LHCN-M2 (cell line): ENCODE data around the gene CARD11. TPM values are rescaled to one million over a fixed set of nuclear protein-coding genes. Genes with fewer than 3 reads are reported as not detected.
A peak's percentile ranks its signal among the peaks of the same experiment; 100 is the strongest.

Experiments used
- DNase-seq: peaks from one replicate; pipeline ENCODE4 v3.0.0-alpha.2; 2012; ENCODE audit warnings: low read depth
- total RNA-seq: library from RNA; depleted of rRNA; stranded (reverse); fragments of >200 nt; gene quantifications from 2 replicates; pipeline ENCODE4 v1.2.3, GENCODE V29; 2014

The CARD11 gene
- total RNA-seq, 1 experiment from 2014 or later, result not detected

DNA sequence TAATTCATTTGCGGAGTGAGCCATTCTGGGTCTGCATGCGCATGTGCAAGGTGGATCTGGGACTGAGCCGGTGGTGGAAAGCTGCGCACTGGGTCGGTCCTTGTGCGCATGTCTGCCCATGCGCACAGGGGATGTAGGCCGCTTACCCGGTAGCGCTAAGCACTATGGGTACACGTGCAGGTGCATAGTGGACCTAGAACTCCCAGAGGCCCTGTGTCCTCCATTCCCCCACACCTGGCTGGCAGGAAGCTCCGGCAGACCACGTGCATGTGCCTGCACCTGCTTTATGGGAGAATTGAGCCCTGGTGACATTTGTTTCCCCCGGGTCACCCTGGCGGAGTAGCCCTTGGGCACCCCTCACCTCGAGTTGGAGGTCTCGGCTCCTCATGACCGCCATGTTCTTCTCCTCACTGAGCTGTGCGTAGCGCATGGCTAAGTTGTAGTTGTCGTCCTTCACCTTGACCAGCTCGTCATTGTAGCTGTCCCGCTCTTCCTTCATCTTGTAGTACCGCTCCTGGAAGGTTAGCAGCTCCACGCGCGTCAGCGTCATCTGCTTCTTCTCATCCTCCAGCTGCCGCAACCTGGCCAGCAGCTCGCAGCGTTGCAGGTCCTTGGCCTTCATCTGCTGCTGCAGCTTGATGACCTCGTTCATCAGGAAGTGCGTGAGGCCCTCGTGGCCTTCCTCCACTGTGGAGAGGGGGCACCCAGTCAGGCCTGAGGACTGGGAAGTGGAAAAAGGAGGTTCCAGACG, 99.6 kb downstream of the CARD11 start:
- no peak for DNase-seq

DNA sequence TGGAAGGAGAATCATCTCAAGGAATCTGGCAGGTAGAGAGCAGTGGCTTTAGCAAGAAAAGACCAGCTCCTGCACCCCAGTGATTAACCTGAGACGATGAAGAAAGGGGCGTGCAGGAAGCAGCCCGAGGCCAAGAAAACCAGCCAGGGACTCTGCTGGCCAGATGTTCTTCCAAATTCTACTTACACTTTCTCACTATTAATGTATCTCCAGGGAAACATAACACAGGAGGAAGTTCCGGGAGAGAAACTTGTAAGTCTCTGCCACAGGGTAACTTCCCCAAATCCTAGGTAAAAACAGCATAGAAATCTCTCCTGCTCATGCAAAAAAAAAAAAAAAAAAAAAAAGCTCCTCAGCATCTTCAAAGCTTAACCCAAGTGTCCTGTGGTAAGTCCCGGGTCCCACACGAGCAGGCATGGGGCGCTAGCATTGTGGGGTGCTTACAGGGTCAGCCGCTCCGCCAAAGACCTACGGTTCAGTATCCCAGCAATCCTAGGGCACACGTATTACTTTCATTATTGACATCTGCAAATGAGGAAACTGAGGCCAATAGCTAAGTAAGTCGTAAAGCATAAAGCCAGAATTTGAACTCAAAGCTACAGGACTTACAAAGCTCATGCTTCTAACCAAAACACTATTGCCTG, 102.3 kb downstream of the CARD11 start:
- DNase-seq, result no peak

GRCh38 chr7:2940466-2940865, 103.2 kb downstream of the CARD11 start:
- no peak for DNase-seq

- DNase-seq, result peak; percentile 15
Observed at GRCh38 chr7:2939193-2939885, 104.3 kb downstream of the CARD11 start.

DNA sequence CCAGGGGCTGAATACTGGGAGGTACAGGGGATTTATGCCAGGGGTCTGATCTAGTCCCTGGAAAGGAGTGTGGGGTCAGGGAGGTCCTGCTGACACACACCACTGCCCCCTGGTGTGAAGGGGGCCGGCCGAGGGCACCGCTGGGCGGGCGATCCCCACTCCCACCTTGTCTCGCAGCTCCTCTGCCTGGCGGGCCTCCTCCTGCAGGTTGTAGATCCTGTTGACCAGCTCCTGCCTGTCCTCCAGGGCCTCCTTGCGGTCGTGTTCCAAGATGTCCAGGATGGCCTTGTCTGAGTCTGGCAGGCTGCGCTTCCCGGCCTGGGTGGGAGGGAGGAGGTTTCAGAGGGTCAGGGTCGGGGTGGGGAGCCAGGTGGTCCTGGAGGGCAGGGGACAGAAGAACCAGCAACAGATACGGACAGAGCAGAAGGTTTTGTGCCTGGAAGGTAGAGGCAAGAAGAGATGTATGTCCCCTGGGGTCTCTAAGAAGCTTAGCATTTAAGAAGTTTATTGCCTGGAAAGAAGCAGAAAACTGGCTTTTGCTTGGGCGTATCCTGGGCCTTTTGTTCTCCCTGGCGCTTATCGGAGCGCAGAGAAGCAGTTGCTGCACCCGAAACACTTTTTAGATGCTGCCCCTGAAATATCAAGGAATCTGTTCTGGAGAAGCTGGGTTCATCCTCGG, 105.0 kb downstream of the CARD11 start:
- DNase-seq, result no peak

GRCh38 chr7:2937701-2938513, 105.8 kb downstream of the CARD11 start:
- DNase-seq, result no peak

DNA sequence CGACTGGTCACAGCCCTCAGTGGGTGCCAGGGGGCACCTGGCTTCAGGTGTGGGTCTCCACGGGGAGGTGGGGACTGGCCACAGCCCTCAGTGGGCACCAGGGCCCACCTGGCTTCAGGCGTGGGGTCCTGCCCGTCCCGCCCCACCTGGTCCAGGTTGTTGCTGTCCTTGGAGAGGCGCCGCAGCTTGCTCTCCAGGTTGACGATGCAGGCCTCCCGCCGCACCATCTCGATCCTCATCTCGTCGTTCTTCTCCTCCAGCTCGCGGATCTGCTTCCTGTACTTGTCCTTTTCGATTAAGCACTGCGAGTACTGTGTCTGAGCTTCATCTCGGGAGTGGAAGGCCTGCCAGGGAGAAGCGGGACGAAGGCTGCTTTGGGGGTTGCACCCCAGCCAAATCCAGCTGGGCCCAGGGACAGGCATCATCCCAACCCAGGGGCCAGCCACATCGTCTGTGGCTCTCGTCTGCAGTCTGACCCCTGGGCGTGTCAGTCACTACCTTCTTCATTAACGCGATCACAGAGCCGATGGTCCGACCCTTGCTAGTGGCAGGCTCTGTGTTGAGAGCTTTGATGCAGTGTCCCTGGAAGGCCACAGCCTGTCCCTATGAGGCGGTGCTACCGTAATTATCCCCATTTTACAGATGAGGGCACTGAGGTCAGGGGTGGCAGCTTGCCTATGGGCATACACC, 106.6 kb downstream of the CARD11 start:
- no peak for DNase-seq

DNA sequence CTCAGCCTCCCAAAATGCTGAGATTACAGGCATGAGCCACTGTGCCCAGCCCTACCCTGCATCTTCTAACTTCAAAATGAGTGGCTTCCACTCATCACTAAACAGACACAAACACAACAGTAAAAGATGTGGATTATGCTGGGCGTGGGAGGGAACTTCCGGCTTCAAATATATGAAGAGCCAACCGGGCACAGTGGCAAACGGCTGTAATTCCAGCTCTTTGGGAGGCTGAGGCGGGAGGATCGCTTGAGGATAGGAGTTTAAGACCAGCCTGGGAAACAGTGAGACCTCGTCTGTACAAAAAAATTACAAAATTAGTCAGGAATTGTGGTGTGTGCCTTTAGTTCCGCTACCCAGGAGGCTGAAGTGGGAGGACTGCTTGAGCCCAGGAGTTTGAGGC, 107.4 kb downstream of the CARD11 start:
- DNase-seq, result no peak

DNA sequence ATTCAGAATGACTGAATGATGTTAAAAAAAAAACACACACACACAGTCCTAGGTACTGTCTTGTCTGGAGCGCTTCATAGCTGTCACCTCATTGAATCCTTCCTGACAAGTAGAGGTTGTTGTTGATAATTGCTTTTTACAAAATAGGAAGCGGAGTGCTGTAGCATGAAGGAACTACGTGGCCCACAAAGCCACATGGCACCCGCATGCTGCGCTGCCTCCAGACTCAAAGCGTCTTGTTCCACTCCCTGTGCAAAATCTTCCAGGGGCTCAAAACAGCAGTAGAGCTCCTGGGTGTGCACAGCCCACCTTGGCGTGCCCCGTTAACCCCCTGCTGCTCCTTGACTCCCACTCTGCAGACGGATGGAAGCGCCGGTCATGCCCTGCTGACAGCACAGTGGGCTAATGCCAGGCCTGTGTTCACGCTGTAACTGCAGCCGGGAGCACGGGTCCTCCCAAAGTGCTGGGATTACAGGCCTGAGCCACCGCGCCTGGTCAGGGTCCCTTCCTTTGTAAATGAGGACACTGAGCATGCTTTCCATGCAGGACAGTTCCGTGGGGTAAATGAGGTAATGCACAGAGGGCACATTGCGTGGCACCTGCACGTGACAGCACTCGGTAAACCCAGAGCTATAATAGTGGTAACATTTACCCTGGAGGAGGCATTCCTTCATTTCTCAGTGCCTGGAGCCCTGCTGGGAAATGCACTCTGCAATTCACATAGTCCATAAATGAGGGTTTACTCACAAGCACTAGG, 108.5 kb downstream of the CARD11 start:
- DNase-seq, result no peak

DNA sequence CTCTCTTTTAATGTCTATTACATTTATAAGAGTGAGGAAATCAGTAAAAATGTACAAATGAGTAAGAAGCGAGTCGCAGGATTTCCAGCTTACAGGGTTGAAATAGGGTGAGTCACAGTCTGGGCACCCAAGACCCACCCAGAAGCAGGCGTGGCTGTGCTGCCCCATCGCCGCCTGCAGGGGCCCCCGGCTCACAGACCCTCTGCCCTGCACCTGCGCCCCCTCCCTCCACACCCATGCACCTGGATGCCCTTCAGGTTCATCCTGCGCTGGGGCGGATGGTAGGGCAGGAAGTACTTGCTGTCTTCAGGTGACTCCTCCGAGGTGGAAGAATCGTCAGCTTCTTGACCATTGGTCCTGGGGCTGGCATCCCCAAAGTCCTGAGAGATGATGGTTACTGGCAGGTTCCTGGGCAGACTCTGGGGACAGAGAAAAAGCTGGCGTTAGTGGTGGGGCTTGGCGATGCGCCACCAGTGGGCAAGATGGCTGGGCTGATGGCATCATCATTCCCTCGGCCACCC, 109.4 kb downstream of the CARD11 start:
- peak; percentile 68 for DNase-seq

DNA sequence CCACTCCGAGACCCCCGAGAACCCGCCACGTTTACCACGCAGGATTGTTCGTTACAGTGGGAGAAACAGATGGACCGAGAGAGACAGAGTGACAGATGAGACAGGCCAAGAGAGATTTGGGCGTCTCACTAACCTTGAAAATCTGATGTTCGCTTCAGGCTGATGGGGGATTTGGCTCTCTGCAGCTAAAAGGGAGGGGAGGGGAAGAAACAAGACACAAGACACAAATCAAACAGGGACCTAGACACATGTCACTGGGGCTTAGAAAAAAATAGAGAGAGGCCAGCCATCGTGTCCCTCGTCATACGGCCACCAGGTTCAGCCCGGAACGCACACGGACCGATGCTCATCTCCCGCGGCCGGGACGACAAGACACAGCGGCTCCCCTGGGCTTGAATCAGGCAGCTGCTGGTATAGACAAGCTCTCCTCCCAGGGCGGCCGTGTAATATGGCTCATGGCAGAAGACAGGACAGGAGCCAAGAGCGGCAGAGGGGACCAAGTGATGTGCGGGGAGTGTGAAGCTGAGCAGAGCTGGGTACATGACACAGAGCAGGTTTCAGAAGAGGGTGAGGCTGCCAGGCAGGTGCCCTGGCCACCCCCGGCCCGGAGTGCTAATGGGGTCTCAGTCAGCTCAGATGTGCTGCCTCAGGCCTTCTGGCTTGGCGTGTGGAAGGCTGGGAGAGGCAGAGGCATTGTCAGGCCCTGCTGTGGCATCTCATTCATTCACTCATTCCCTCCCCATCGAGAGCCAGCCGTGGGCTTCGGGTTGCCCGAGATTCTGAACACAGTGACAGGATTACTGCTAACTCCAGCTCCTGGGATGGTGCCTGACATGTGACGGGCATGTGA, 111.0 kb downstream of the CARD11 start:
- no peak for DNase-seq

DNA sequence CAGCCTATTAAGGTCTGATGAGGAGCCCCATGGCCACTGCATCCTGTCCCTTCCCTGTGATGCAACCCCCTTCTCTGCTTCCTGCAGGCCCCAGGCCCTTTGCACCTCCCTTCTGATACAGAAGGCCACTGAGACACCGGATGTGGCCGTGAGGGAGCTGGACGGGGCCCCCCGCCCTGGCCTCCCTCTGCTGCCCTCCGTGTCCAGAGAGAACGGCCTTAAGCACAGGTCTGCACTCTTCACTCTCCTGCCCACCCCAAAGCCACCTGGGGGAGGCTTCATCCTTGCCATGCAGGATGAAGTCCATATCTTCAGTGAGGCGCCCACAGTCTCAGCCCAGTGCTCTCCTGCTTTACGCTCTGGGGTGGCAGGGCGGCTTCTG, 112.6 kb downstream of the CARD11 start:
- no peak for DNase-seq

GRCh38 chr7:2930310-2931033, 113.2 kb downstream of the CARD11 start:
- DNase-seq, result no peak

GRCh38 chr7:2929321-2930201, 114.1 kb downstream of the CARD11 start:
- DNase-seq, result no peak

DNA sequence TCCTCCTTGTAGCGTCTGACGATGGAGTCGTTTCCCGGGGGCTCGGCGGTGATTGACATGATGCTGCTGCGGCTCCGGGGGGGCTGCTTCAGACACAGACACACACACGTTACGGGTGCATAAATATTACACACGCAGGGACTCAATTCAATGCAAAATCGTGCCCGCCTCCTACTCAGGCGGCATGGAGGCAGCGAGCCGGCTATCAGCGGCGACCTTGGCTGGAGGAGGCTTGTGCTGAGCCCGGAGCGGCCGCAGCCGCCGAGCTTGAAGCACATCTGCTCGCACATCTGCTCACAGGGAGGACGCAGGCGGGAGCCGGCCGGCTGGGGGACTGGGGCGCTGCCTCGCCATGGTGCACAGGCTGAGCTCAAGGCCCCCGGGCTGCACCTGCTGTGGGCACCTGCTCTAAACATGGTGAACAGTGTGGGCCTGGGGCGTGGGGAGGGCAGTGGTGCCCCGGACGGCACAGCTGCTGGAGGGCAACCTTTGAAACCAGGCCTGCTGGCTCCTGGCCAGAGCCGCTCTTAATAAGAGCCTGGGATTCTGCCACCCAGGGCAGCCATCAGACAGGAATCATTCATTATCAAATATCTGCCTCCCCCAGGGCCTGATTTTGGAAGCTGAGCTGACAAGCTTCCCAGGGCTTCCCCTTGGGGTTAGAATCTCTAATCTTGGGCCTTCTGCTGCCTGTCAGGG, 114.9 kb downstream of the CARD11 start:
- DNase-seq, result peak; percentile 17

GRCh38 chr7:2928256-2928612, 115.4 kb downstream of the CARD11 start:
- no peak for DNase-seq

GRCh38 chr7:2927592-2927991, 116.1 kb downstream of the CARD11 start:
- DNase-seq, result no peak
